Lower leg skin (tissue), 3 donors: ENCODE results near the gene DOLK.

Source experiments
- POLR2A ChIP-seq, 2 donors: fragments of 450-650 bp; IDR thresholded peaks; one replicate each; pipeline ENCODE4 v1.6.1; 2016 to 2017; ENCODE audit warnings: antibody characterized with exemption in 2 of 2, mild to moderate bottlenecking in 1 of 2, moderate library complexity in 1 of 2
- TF ChIP-seq, protein P1 (sequence below), 3 donors: fragments of 450-650 bp; IDR thresholded peaks; one replicate each; pipeline ENCODE4 v1.5.1; 2016; ENCODE audit warnings: antibody characterized with exemption in 3 of 3, mild to moderate bottlenecking in 3 of 3, moderate library complexity in 2 of 3

DNA sequence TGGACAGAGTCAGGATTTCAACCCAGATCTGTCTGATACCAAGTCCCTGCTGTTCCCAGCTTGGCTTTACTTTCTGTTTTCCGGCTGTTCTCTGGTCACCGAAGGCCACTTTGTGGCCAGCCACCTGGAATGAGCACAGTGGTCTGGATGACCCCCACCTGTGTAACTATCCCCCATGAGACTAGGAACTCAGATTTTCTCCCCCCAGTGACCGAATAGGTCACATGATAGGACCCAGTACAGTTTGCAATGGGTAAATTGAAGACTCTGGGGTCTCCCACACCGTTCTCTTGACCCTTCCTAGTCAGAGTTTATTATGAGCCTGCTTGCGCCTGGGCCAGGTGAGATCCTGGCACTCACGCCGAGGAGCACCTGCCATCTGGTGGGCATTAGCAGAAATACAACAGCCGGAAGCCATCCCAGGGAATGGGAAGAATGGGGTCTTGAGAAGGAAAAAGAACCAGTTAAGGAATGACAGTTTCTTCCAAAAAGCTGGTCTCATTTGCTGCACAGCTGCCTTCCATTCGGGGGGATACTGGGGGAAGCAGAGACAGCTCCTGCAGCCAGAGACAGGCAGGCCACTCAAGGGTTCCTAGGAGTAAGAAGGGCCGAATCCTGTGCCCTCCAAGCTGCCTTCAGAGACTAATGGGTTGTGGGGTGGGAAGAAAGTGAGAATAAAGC is 19.5 kb downstream of the DOLK start:
- TF ChIP-seq, protein P1, sequence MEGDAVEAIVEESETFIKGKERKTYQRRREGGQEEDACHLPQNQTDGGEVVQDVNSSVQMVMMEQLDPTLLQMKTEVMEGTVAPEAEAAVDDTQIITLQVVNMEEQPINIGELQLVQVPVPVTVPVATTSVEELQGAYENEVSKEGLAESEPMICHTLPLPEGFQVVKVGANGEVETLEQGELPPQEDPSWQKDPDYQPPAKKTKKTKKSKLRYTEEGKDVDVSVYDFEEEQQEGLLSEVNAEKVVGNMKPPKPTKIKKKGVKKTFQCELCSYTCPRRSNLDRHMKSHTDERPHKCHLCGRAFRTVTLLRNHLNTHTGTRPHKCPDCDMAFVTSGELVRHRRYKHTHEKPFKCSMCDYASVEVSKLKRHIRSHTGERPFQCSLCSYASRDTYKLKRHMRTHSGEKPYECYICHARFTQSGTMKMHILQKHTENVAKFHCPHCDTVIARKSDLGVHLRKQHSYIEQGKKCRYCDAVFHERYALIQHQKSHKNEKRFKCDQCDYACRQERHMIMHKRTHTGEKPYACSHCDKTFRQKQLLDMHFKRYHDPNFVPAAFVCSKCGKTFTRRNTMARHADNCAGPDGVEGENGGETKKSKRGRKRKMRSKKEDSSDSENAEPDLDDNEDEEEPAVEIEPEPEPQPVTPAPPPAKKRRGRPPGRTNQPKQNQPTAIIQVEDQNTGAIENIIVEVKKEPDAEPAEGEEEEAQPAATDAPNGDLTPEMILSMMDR (IDR thresholded peaks at IDR 0.05): peak in 1 of 3 donors; percentile 29
- TF ChIP-seq POLR2A (IDR thresholded peaks at IDR 0.05): no peak
